Trophoblast cell (in vitro differentiated cells and primary cell): ENCODE data around the gene PRKAB2. TPM values are rescaled to one million over a fixed set of nuclear protein-coding genes. Genes with fewer than 3 reads are reported as not detected.

Source experiments
- DNase-seq, 2 donors: peaks; one replicate each; pipeline ENCODE4 v3.0.0-alpha.2; 2016
- H2AFZ ChIP-seq: 2 replicates; pipeline ENCODE4 v1.6.1; 2013; ENCODE audit warnings: low read length, moderate library complexity, mild to moderate bottlenecking; ENCODE audit not compliant: insufficient read depth, poor library complexity
- H2AK5ac ChIP-seq: 2 replicates; pipeline ENCODE4 v1.6.1; 2013; ENCODE audit warnings: mild to moderate bottlenecking, low read length
- H2BK120ac ChIP-seq: 2 replicates; pipeline ENCODE4 v1.6.1; 2013; ENCODE audit warnings: low read length, mild to moderate bottlenecking, moderate library complexity; ENCODE audit not compliant: insufficient read depth, poor library complexity
- H2BK12ac ChIP-seq: 2 replicates; pipeline ENCODE4 v1.6.1; 2013; ENCODE audit warnings: mild to moderate bottlenecking, low read length, moderate library complexity
- H2BK5ac ChIP-seq: 2 replicates; pipeline ENCODE4 v1.6.1; 2013; ENCODE audit warnings: low read length, low read depth, moderate library complexity, mild to moderate bottlenecking; ENCODE audit not compliant: poor library complexity
- H3K14ac ChIP-seq: 2 replicates; pipeline ENCODE4 v1.6.1; 2013; ENCODE audit warnings: mild to moderate bottlenecking, low read length
- H3K18ac ChIP-seq: 2 replicates; pipeline ENCODE4 v1.6.1; 2013; ENCODE audit warnings: mild to moderate bottlenecking, low read length
- H3K23ac ChIP-seq: 2 replicates; pipeline ENCODE4 v1.6.1; 2013; ENCODE audit warnings: low read length
- H3K27ac ChIP-seq: 2 replicates; pipeline ENCODE4 v1.5.1; 2013; ENCODE audit warnings: low read depth, mild to moderate bottlenecking, inconsistent platforms, low read length, moderate library complexity
- H3K27me3 ChIP-seq: 2 replicates; pipeline ENCODE4 v1.6.1; 2013; ENCODE audit warnings: inconsistent platforms, mild to moderate bottlenecking, low read length, moderate library complexity; ENCODE audit not compliant: insufficient read depth
- H3K36me3 ChIP-seq, 2 experiments: 1 replicate in 1 of 2; 2 replicates in 1 of 2; pipeline ENCODE4 v1.6.1; 2013; ENCODE audit warnings: low read length in 2 of 2, mild to moderate bottlenecking in 2 of 2, moderate library complexity in 1 of 2; ENCODE audit not compliant: insufficient read depth in 2 of 2, control insufficient read depth in 1 of 2
- H3K4ac ChIP-seq: 2 replicates; pipeline ENCODE4 v1.6.1; 2013; ENCODE audit warnings: low read depth, mild to moderate bottlenecking, low read length, moderate library complexity
- H3K4me1 ChIP-seq, 2 experiments: 1 replicate in 1 of 2; 2 replicates in 1 of 2; pipeline ENCODE4 v1.6.1; 2013; ENCODE audit warnings: low read length in 2 of 2, mild to moderate bottlenecking in 2 of 2, moderate library complexity in 1 of 2; ENCODE audit not compliant: insufficient read depth in 2 of 2, control insufficient read depth in 1 of 2
- H3K4me2 ChIP-seq: 2 replicates; pipeline ENCODE4 v1.6.1; 2013; ENCODE audit warnings: inconsistent platforms, mild to moderate bottlenecking, low read length, moderate library complexity
- H3K4me3 ChIP-seq: 2 replicates; pipeline ENCODE4 v1.5.1; 2013; ENCODE audit warnings: mild to moderate bottlenecking, low read depth, low read length, inconsistent platforms
- H3K79me1 ChIP-seq: one replicate; pipeline ENCODE4 v1.6.1; 2013; ENCODE audit warnings: low read length
- H3K79me2 ChIP-seq: 2 replicates; pipeline ENCODE4 v1.6.1; 2013; ENCODE audit warnings: low read length, mild to moderate bottlenecking; ENCODE audit not compliant: control insufficient read depth, insufficient read depth, poor library complexity
- H3K9ac ChIP-seq: 2 replicates; pipeline ENCODE4 v1.6.1; 2013; ENCODE audit warnings: mild to moderate bottlenecking, low read length
- H3K9me3 ChIP-seq: 2 replicates; pipeline ENCODE4 v1.6.1; 2013; ENCODE audit warnings: low read depth, mild to moderate bottlenecking, control low read depth, inconsistent platforms, low read length; ENCODE audit not compliant: insufficient read depth
- H4K12ac ChIP-seq: 2 replicates; pipeline ENCODE4 v1.6.1; 2013; ENCODE audit warnings: low read depth, mild to moderate bottlenecking, low read length, moderate library complexity
- H4K8ac ChIP-seq: 2 replicates; pipeline ENCODE4 v1.6.1; 2013; ENCODE audit warnings: low read depth, mild to moderate bottlenecking, low read length, moderate library complexity
- H4K91ac ChIP-seq: one replicate; pipeline ENCODE4 v1.6.1; 2013; ENCODE audit warnings: low read depth, mild to moderate bottlenecking, low read length, moderate library complexity
- WGBS: extraction: QIAGEN DNeasy Blood & Tissue Kit; methylation state at CpG from one replicate; pipeline ENCODE4 v1.1.7; 2013; ENCODE audit warnings: missing lambda C conversion rate; ENCODE audit not compliant: insufficient read length, insufficient coverage; ENCODE audit errors: extremely low coverage; 5-methylcytosine and 5-hydroxymethylcytosine counted together
- polyA plus RNA-seq: library from polyadenylated mRNA; stranded (reverse); fragments of 200-250 nt; gene quantifications from 2 replicates; pipeline ENCODE4 v1.2.3, GENCODE V29; 2013

The PRKAB2 gene
- polyA plus RNA-seq = 32.1 and 33.0 TPM in 2 replicates

GRCh38 chr1:147172168-147173016 lies at the start of gene PRKAB2:
PRKAB2 (minus strand) TSS chr1:147172470; CDS start chr1:147172144, 326 bp downstream.
- no peaks in the 10 kb centered on the region for H3K9me3 ChIP-seq
- peak within 1 kb of the TSS; percentile 93 for H2BK5ac ChIP-seq
- peak within 1 kb of the TSS; percentile 87 for H3K27ac ChIP-seq
- H2AFZ ChIP-seq = peak within 1 kb of the TSS; percentile 96
- peak within 1 kb of the TSS; percentile 2 for H2AK5ac ChIP-seq
- peak within 1 kb of the TSS; percentile 81 for H3K4ac ChIP-seq
- DNase-seq = peak; percentile 95 to 98
- peak within 1 kb of the TSS; percentile 92 for H3K9ac ChIP-seq
- H2BK12ac ChIP-seq = peak within 1 kb of the TSS; percentile 43
- H3K4me1 ChIP-seq = peaks cover 5 to 7% of the 10 kb centered on the region in 2 experiments
- H3K36me3 ChIP-seq = peaks cover 0 to 2% of the 10 kb centered on the region in 2 experiments
- H4K8ac ChIP-seq = peak within 1 kb of the TSS; percentile 99
- peak within 1 kb of the TSS; percentile 93 for H3K4me3 ChIP-seq
- no peak within 1 kb of the TSS for H3K23ac ChIP-seq
- H4K12ac ChIP-seq = peak within 1 kb of the TSS; percentile 95
- H3K14ac ChIP-seq = peak within 1 kb of the TSS; percentile 98
- peaks cover 17% of the 10 kb centered on the region for H3K79me1 ChIP-seq
- peak within 1 kb of the TSS; percentile 90 for H3K4me2 ChIP-seq
- H2BK120ac ChIP-seq = peak within 1 kb of the TSS; percentile 95
- H3K18ac ChIP-seq = peak within 1 kb of the TSS; percentile 98
- no CpG with 5 or more reads among the region's 72 CpGs for WGBS
- no peaks in the 10 kb centered on the region for H3K27me3 ChIP-seq
- peaks cover 9% of the 10 kb centered on the region for H3K79me2 ChIP-seq
- peak within 1 kb of the TSS; percentile 93 for H4K91ac ChIP-seq

- no peak for DNase-seq
- Histone ChIP-seq H2BK12ac (no peak overlapping the region), H3K4me2 (no peak overlapping the region), H2BK120ac (no peak overlapping the region), H3K18ac (no peak overlapping the region), H3K27me3 (no peaks in the 10 kb centered on the region), H3K36me3 (no peaks in the 10 kb centered on the region), H4K12ac (no peak overlapping the region), H3K23ac (no peak overlapping the region), H3K9me3 (no peaks in the 10 kb centered on the region), H2AK5ac (no peak overlapping the region), H3K79me1 (no peaks in the 10 kb centered on the region), H3K14ac (no peak overlapping the region), H2BK5ac (no peak overlapping the region), H3K9ac (no peak overlapping the region), H3K79me2 (no peaks in the 10 kb centered on the region), H3K4me3 (no peak overlapping the region), H2AFZ (no peak overlapping the region), H3K4ac (no peak overlapping the region), H3K27ac (no peak overlapping the region), H3K4me1 (no peaks in the 10 kb centered on the region), H4K91ac (no peak overlapping the region), H4K8ac (no peak overlapping the region)
- WGBS = no CpG with 5 or more reads among the region's 3 CpGs
These were observed 46.3 kb upstream of the PRKAB2 start for GRCh38 chr1:147218606-147219005.

- no peak overlapping the region for H3K4ac ChIP-seq
- H3K9ac ChIP-seq = no peak overlapping the region
- no peak overlapping the region for H3K18ac ChIP-seq
- no peak for DNase-seq
- H3K79me1 ChIP-seq = no peaks in the 10 kb centered on the region
- WGBS = no CpG with 5 or more reads among the region's 7 CpGs
- H2BK5ac ChIP-seq = no peak overlapping the region
- no peaks in the 10 kb centered on the region for H3K27me3 ChIP-seq
- no peak overlapping the region for H2AFZ ChIP-seq
- no peak overlapping the region for H3K27ac ChIP-seq
- H3K14ac ChIP-seq = no peak overlapping the region
- no peak overlapping the region for H3K23ac ChIP-seq
- no peaks in the 10 kb centered on the region for H3K9me3 ChIP-seq
- no peak overlapping the region for H3K4me2 ChIP-seq
- no peaks in the 10 kb centered on the region for H3K79me2 ChIP-seq
- no peak overlapping the region for H3K4me3 ChIP-seq
- H3K36me3 ChIP-seq = no peaks in the 10 kb centered on the region
- no peak overlapping the region for H4K12ac ChIP-seq
- H4K8ac ChIP-seq = no peak overlapping the region
- H2AK5ac ChIP-seq = no peak overlapping the region
- no peak overlapping the region for H4K91ac ChIP-seq
- no peak overlapping the region for H2BK12ac ChIP-seq
- no peak overlapping the region for H2BK120ac ChIP-seq
- H3K4me1 ChIP-seq = peaks cover under 1 to 4% of the 10 kb centered on the region in 2 experiments
These were observed 44.9 kb upstream of the PRKAB2 start for GRCh38 chr1:147217141-147217540.

GRCh38 chr1:147216124-147216523 lies 43.9 kb upstream of the PRKAB2 start:
- Histone ChIP-seq H3K9me3 (no peaks in the 10 kb centered on the region), H3K27ac (no peak overlapping the region), H2BK12ac (no peak overlapping the region), H3K4me3 (no peak overlapping the region), H2AK5ac (no peak overlapping the region), H3K4me2 (no peak overlapping the region), H2AFZ (no peak overlapping the region), H3K9ac (no peak overlapping the region), H2BK5ac (no peak overlapping the region), H3K36me3 (no peaks in the 10 kb centered on the region), H3K23ac (no peak overlapping the region), H4K12ac (no peak overlapping the region), H3K4ac (no peak overlapping the region), H4K91ac (no peak overlapping the region), H3K27me3 (no peaks in the 10 kb centered on the region), H3K18ac (no peak overlapping the region), H3K14ac (no peak overlapping the region), H3K79me1 (no peaks in the 10 kb centered on the region), H3K4me1 (peaks cover 3 to 4% of the 10 kb centered on the region in 2 experiments), H2BK120ac (no peak overlapping the region), H3K79me2 (no peaks in the 10 kb centered on the region), H4K8ac (no peak overlapping the region)
- WGBS = no CpG with 5 or more reads among the region's 3 CpGs
- no peak for DNase-seq
